Right lung (tissue), 5 donors: ENCODE measurements around the gene SREK1IP1. TPM values are rescaled to one million over a fixed set of nuclear protein-coding genes. Genes with fewer than 3 reads are reported as not detected.

Experiments used
- DNase-seq, 2 donors: peaks; one replicate each; pipeline ENCODE4 v3.0.0-alpha.2; 2013
- polyA plus RNA-seq, 5 donors: library from polyadenylated mRNA; unstranded; fragments of 120-200 nt; gene quantifications; one replicate each; pipeline versions ENCODE4 v1.2.1 to v1.2.3, GENCODE V29; 2013; ENCODE audit warnings: inconsistent platforms in 1 of 5, low replicate concordance in 1 of 5; ENCODE audit not compliant: insufficient read length in 5 of 5, insufficient read depth in 1 of 5

Gene SREK1IP1
- polyA plus RNA-seq, 5 donors, result 17.8 to 27.8 (median 26.5) TPM

- DNase-seq, result no peak
These were observed 79.5 kb downstream of the SREK1IP1 start for GRCh38 chr5:64688965-64689364.

- DNase-seq, result peak; percentile 81 to 83
These were observed 80.1 kb downstream of the SREK1IP1 start for GRCh38 chr5:64688391-64688790.

GRCh38 chr5:64685866-64686265 lies 82.6 kb downstream of the SREK1IP1 start:
- no peak for DNase-seq

GRCh38 chr5:64682608-64683007 lies 85.9 kb downstream of the SREK1IP1 start:
- DNase-seq, result no peak

- DNase-seq, result no peak
These were observed 88.2 kb downstream of the SREK1IP1 start for GRCh38 chr5:64680289-64680688.

- DNase-seq, result no peak
These were observed 90.1 kb downstream of the SREK1IP1 start for GRCh38 chr5:64678374-64678773.

- no peak for DNase-seq
These were observed 96.8 kb downstream of the SREK1IP1 start for GRCh38 chr5:64671678-64672077.

GRCh38 chr5:64670277-64670676 lies 98.2 kb downstream of the SREK1IP1 start:
- no peak for DNase-seq

Other genes with a start within 250 kb of the SREK1IP1 start
- 10 to 100 TPM in 2 of 5 donors, 1 to 10 TPM in 3; 7.8 to 15.4 (median 9.3) TPM for gene SHISAL2B, start 78.2 kb downstream of the SREK1IP1 start, polyA plus RNA-seq
- gene CWC27, start 239 bp upstream of the SREK1IP1 start, polyA plus RNA-seq, result 10 to 100 TPM; 30.3 to 50.2 (median 39.5) TPM